GM19328 (cell line): Measurements from ENCODE around the gene DGKQ.

Experiments used
- ATAC-seq: cut with Tn5 transposase; IDR thresholded peaks from one replicate; pipeline ENCODE4 v1.9.1; 2021; ENCODE audit warnings: mild to moderate bottlenecking, moderate library complexity; ENCODE audit not compliant: unreplicated experiment

DGKQ gene

GRCh38 chr4:973431-974397 is at the start of gene DGKQ:
DGKQ (minus strand) TSS chr4:973569; CDS start chr4:973482, 87 bp downstream.
- peak; percentile 82 for ATAC-seq

GRCh38 chr4:1022739-1023066 is 49.3 kb upstream of the DGKQ start:
- ATAC-seq: no peak

- ATAC-seq: no peak
Observed at GRCh38 chr4:1022051-1022738, 48.8 kb upstream of the DGKQ start.

- no peak for ATAC-seq
Observed at GRCh38 chr4:1021386-1022050, 48.1 kb upstream of the DGKQ start.

- no peak for ATAC-seq
Observed at GRCh38 chr4:1019729-1020470, 46.5 kb upstream of the DGKQ start.

GRCh38 chr4:1019320-1019719 is 46.0 kb upstream of the DGKQ start:
- ATAC-seq: no peak

- no peak for ATAC-seq
Observed at GRCh38 chr4:1018147-1019020, 45.0 kb upstream of the DGKQ start.

GRCh38 chr4:1017706-1018105 is 44.3 kb upstream of the DGKQ start:
- no peak for ATAC-seq

- no peak for ATAC-seq
Observed at GRCh38 chr4:1017211-1017610, 43.8 kb upstream of the DGKQ start.

- no peak for ATAC-seq
Observed at GRCh38 chr4:1015746-1016145, 42.4 kb upstream of the DGKQ start.

- ATAC-seq: no peak
Observed at GRCh38 chr4:1015179-1015578, 41.8 kb upstream of the DGKQ start.

- no peak for ATAC-seq
Observed at GRCh38 chr4:1014291-1015167, 41.2 kb upstream of the DGKQ start.

GRCh38 chr4:1013225-1014073 is 40.1 kb upstream of the DGKQ start:
- no peak for ATAC-seq

- ATAC-seq: no peak
Observed at GRCh38 chr4:1012034-1012739, 38.8 kb upstream of the DGKQ start.

- no peak for ATAC-seq
Observed at GRCh38 chr4:1011666-1012033, 38.3 kb upstream of the DGKQ start.

- ATAC-seq: peak; percentile 39
Observed at GRCh38 chr4:1011022-1011665, 37.8 kb upstream of the DGKQ start, which contains the start of gene FGFRL1. FGFRL1 (plus strand) TSS chr4:1011626; CDS start chr4:1012486, 860 bp downstream.
